HG03103 (cell line): ENCODE results near the gene DENND2A.
"Not testable (repeated sequence)": the region's sequence is repeated elsewhere in the genome, so short reads cannot be mapped to it uniquely, and the experiment has no call there.

Experiments used
- ATAC-seq: cut with Tn5 transposase; IDR thresholded peaks from one replicate; pipeline ENCODE4 v1.9.1; 2021; ENCODE audit warnings: low read depth; ENCODE audit not compliant: unreplicated experiment

DENND2A gene

DNA sequence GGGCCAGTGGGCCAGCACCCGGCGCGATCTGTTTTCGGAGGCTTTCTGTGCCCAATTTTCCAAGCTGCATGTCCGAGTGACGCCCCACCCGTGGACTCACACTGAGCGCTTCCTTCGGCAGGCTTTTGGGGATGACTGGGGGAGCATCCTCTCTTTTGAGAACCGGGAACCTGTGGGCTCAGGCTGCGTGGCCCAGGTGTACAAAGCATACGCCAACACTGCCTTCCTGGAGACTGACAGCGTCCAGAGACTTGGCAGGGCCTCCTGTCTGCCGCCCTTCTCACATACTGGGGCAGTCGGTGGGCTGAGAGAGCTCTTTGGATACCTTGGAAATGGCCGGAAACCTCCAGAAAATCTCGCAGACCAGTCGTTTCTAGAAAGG lies 33.2 kb upstream of the DENND2A start:
- no peak for ATAC-seq

- peak; percentile 33 for ATAC-seq
Observed at GRCh38 chr7:140673063-140673773, 32.6 kb upstream of the DENND2A start.

DNA sequence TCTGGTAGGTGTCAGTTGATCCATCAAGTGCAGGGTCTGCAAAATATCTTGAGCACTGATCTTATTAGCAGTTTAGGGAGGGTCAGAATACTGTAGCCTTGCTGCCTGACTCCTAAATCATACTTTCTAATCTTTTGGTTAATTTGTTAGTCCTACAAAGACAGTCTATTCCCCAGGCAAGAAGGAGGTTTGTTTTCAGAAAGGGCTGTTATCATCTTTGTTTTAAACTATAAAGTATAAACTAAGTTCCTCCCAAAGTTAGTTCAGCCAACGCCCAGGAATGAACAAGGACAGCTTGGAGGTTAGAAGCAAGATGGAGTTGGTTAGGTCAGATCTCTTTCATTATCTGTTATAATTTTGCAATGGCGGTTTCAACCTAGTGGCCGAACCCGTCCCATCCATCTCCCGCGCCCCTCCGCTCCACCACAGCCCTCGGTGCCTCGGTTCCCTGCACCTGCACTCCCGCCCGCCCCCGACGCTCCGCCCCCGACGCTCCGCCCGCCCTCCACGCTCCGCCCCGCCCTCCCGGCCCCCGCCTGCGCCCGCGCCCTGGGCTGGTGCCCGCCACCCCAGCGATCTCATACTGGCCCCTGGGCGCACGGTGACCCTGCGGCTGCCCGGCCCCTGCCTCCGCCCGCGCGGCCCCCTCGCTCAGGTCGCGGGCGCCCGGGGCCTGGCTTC lies 31.9 kb upstream of the DENND2A start, which contains the start of gene ADCK2:
TSS of gene ADCK2 (plus strand) at position 564 of the 681 bp plus-strand sequence. CDS start 386 bp downstream, outside the sequence.
- ATAC-seq = peak; percentile 46

- ATAC-seq = no peak
Observed at GRCh38 chr7:140671966-140672365, 31.4 kb upstream of the DENND2A start.

DNA sequence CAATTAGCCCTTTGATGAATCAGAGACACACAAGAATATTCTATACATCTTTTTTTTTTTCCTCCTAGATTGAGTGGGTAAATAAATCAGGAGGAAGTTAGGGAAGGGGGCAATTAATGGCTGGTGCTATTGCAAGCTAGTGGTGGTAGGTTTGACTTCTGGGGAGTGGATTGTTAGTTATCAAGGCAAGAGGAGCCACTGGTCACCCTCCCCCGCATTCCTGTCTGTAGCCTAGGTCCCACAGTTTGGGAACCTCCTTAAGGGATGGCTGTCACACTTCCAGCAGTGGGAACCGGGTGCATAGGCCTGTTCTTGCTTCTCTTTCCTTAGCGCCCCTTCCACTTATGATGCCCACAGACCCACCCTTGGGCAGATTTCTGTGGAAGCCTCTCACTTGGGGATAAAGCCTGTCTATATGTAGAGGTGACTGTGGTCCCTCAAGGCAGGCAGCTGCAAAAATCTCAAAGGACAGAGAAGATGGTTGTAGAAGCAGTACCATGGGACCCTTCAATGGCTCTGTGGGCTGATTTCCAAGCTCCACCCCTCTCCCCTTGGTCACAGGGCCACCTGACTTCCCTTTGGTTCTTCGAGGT lies 29.8 kb upstream of the DENND2A start:
- ATAC-seq = no peak

GRCh38 chr7:140669862-140670261 lies 29.2 kb upstream of the DENND2A start:
- ATAC-seq = not testable (repeated sequence)

GRCh38 chr7:140669352-140669751 lies 28.7 kb upstream of the DENND2A start:
- ATAC-seq = no peak

DNA sequence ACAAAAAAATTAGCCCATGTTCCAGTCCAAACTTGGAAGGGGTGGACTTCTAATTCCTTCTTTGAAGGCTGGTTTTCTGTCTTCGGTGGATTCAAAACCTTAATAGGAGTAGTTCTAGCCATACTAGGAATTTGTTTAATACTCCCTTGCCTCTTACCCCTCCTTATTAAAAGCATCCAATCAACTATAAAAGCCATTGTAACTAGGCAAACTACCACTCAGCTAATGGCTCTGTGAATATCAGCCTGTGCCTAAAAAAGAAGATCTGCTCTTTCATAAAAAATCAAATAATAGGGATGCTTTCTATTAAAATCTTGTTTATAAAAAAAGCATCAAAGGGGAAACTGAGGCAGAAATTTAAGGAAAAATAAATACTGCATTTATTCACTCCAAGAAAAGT lies 28.0 kb upstream of the DENND2A start:
- no peak for ATAC-seq

DNA sequence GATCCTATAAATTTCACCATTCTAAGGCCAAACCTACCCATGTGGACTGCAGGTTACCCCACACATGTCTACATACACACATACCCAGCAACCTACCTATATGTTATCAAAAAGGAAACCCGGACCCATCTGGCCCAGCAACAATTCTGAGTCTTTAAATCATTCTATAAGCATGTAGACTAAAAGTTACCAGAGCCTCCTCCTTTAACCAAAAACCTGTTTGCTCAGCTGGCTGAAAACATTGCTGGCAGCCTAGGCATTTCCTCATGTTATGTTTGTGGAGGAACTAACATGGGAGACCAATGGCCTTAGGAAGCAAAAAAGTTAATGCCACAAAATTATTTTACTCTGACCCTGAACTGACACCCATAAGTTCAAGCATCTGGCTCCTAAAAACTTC lies 26.9 kb upstream of the DENND2A start:
- no peak for ATAC-seq

GRCh38 chr7:140662938-140663337 lies 22.3 kb upstream of the DENND2A start:
- ATAC-seq = not testable (repeated sequence)

DNA sequence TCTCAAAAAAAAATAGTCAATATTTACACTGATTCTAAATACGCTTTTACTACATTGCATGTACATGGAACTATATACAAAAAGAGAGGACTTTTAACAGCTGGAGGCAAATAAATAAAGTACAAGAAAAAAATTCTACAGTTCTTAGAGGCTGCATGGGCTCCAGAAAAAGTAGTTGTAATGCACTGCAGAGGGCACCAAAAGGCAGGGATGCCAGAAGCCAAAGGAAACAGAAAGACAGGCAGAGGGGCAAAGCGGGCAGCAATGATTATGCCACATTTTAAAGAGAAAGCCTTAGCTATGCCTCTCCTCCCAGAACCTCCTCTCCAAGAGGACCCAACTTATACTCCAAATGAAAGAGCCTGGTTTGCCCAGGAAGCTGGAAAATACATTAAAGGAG lies 20.5 kb upstream of the DENND2A start:
- ATAC-seq = no peak

GRCh38 chr7:140659856-140660255 lies 19.2 kb upstream of the DENND2A start:
- ATAC-seq = no peak

- ATAC-seq = no peak
Observed at GRCh38 chr7:140657891-140658290, 17.3 kb upstream of the DENND2A start.

- peak; percentile 87 for ATAC-seq
Observed at GRCh38 chr7:140656548-140657515, 16.2 kb upstream of the DENND2A start.

- ATAC-seq = no peak
Observed at GRCh38 chr7:140655511-140656408, 15.1 kb upstream of the DENND2A start.

DNA sequence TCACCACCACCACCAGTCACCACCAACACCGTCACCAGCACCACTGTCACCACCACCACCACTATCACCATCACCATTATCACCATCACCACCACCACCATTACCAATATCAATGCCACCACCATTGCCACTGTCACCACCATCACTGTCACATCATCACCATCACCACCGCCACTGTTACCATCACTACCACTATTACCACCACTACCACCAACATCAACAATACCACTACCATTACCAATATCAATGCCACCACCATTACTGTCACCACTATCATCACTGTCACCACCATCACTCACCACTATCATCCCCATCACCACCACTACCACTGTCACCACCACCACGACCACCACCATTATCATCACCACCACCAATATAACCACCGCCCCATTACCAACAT lies 14.0 kb upstream of the DENND2A start:
- no peak for ATAC-seq

GRCh38 chr7:140654109-140654387 lies 13.4 kb upstream of the DENND2A start:
- no peak for ATAC-seq

GRCh38 chr7:140653319-140654108 lies 12.9 kb upstream of the DENND2A start:
- ATAC-seq = no peak

GRCh38 chr7:140650367-140650766 lies 9.8 kb upstream of the DENND2A start:
- ATAC-seq = no peak
